ENCODE measurements around the gene IZUMO4. TPM values are rescaled to one million over a fixed set of nuclear protein-coding genes. Genes with fewer than 3 reads are reported as not detected.

The IZUMO4 gene
- total and polyA plus RNA-seq, 10 of the 15 experiments (the other 5 are each of a cell fraction or from before 2014, with no cell fraction given), result 0.53 to 27.1 (median 7.5) TPM

DNA sequence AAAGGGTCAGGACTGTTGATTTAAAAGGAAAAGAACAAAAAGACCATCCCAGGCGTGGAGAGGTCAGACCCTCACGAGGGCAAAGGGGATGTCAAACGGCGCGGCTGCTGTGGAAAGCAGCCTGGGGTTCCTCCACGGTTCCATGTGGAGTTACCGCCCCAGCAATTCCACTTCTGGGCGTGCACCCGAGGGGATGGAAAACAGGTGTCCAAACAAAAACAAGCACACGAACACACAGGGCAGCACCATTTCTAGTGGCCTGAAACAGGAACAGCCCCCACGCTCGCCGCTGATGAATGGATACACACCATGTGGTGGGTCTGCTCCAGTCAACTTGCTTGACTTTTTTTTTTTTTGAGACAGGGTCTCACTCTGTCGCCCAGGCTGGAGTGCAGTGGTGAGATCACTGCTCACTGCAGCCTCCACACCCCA lies 43.4 kb downstream of the IZUMO4 start:
- ATAC-seq (no peak), DNase-seq (ENCODE audit: low read depth, low spot score) (no peak), FAIRE-seq (no peak)
- Histone ChIP-seq H3K27me3 (replicated peaks in 1 of 2; ENCODE audit: control insufficient read depth in 2 of 2, insufficient read depth in 2 of 2, low read length in 1 of 2) (no peaks in the 10 kb centered on the region), H3K79me2 (ENCODE audit: control insufficient read depth, insufficient read depth, low read length) (peaks cover 46% of the 10 kb centered on the region), H3K9ac (ENCODE audit: control insufficient read depth, insufficient read depth, low read length) (no peak overlapping the region), H3K4me3 (no peak overlapping the region), H3K9me3 (replicated peaks; ENCODE audit: control insufficient read depth, insufficient read depth, low read length) (no peaks in the 10 kb centered on the region), H3K4me1 (ENCODE audit: control insufficient read depth, insufficient read depth, low read length) (no peaks in the 10 kb centered on the region; the same call in 1 of the 2 replicates), H3K4me2 (ENCODE audit: control insufficient read depth, insufficient read depth) (no peak overlapping the region), H4K20me1 (ENCODE audit: control insufficient read depth, insufficient read depth) (no peaks in the 10 kb centered on the region), H3K27ac (ENCODE audit: control insufficient read depth, insufficient read depth) (no peak overlapping the region), H2AFZ (ENCODE audit: control insufficient read depth, low read depth, low read length) (no peak overlapping the region), H3K36me3 (ENCODE audit: control insufficient read depth in 2 of 2, insufficient read depth in 2 of 2, low read length in 1 of 2) (peaks cover 23 to 27% of the 10 kb centered on the region in 2 experiments)
- in situ Hi-C loops (cut with MboI) (no loop called here), intact Hi-C loops (cut with micrococcal nuclease; ENCODE audit: unreplicated experiment) (no loop called here)
- BruUV-seq (replicated peaks), result no TSS peak
- ChIA-PET POLR2A (interaction anchor here (0.6 to 0.7 kb wide), 3 partner anchors 11 to 291 kb away, joined by 4 to 8 read pairs (median 8); partner anchors contain the start of genes LSM7 and SPPL2B), RAD21 (ENCODE audit: unreplicated experiment) (no interaction called here), SMC1A (ENCODE audit: uncharacterized antibody, unreplicated experiment) (interaction anchor here (1.4 kb wide), 1 partner anchor 42 kb away, joined by 3 read pairs; no protein-coding TSS in a partner anchor), CTCF (no interaction called here)
- WGBS (ENCODE audit: insufficient coverage, insufficient replicate concordance, low lambda C conversion rate, missing lambda C conversion rate), result 82% methylated on average over 14 of the region's 14 CpGs
- TF ChIP-seq EGR1 (IDR thresholded peaks at IDR 0.05; ENCODE audit: borderline replicate concordance in 1 of 2, low read depth in 2 of 2, low read length in 2 of 2), result no peak
- TF ChIP-seq NR2C2 (IDR thresholded peaks at IDR 0.05; ENCODE audit: borderline replicate concordance, control insufficient read depth, insufficient read length, low read depth), result no peak
- TF ChIP-seq NR2F1 (conservative IDR thresholded peaks at IDR 0.05), result no peak
- no peak for TF ChIP-seq MTA2 (IDR thresholded peaks at IDR 0.05; ENCODE audit: low read depth)
- no peak for TF ChIP-seq TARDBP (IDR thresholded peaks at IDR 0.05; ENCODE audit: borderline replicate concordance)
- TF ChIP-seq SREBF2 (IDR thresholded peaks at IDR 0.05; ENCODE audit: low read length), result no peak
- no peak for TF ChIP-seq BMI1 (IDR thresholded peaks at IDR 0.05; ENCODE audit: borderline replicate concordance)
- no peak for TF ChIP-seq HDAC2 (IDR thresholded peaks at IDR 0.05)
- TF ChIP-seq ZNF217 (IDR thresholded peaks at IDR 0.05), result no peak
- TF ChIP-seq JUND (IDR thresholded peaks at IDR 0.05; ENCODE audit: low read depth, low read length), result no peak
- TF ChIP-seq, protein P1, sequence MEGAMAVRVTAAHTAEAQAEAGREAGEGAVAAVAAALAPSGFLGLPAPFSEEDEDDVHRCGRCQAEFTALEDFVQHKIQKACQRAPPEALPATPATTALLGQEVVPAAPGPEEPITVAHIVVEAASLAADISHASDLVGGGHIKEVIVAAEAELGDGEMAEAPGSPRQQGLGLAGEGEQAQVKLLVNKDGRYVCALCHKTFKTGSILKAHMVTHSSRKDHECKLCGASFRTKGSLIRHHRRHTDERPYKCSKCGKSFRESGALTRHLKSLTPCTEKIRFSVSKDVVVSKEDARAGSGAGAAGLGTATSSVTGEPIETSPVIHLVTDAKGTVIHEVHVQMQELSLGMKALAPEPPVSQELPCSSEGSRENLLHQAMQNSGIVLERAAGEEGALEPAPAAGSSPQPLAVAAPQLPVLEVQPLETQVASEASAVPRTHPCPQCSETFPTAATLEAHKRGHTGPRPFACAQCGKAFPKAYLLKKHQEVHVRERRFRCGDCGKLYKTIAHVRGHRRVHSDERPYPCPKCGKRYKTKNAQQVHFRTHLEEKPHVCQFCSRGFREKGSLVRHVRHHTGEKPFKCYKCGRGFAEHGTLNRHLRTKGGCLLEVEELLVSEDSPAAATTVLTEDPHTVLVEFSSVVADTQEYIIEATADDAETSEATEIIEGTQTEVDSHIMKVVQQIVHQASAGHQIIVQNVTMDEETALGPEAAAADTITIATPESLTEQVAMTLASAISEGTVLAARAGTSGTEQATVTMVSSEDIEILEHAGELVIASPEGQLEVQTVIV (IDR thresholded peaks at IDR 0.05; ENCODE audit: borderline replicate concordance, partially characterized antibody), result no peak
- no peak for TF ChIP-seq BACH1 (IDR thresholded peaks at IDR 0.05; ENCODE audit: borderline replicate concordance)
- TF ChIP-seq RELA (IDR thresholded peaks at IDR 0.05; ENCODE audit: borderline replicate concordance, partially characterized antibody), result no peak
- TF ChIP-seq, protein P2, sequence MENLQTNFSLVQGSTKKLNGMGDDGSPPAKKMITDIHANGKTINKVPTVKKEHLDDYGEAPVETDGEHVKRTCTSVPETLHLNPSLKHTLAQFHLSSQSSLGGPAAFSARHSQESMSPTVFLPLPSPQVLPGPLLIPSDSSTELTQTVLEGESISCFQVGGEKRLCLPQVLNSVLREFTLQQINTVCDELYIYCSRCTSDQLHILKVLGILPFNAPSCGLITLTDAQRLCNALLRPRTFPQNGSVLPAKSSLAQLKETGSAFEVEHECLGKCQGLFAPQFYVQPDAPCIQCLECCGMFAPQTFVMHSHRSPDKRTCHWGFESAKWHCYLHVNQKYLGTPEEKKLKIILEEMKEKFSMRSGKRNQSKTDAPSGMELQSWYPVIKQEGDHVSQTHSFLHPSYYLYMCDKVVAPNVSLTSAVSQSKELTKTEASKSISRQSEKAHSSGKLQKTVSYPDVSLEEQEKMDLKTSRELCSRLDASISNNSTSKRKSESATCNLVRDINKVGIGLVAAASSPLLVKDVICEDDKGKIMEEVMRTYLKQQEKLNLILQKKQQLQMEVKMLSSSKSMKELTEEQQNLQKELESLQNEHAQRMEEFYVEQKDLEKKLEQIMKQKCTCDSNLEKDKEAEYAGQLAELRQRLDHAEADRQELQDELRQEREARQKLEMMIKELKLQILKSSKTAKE (IDR thresholded peaks at IDR 0.05; ENCODE audit: low read depth, poor library complexity, severe bottlenecking), result no peak
- TF ChIP-seq, protein P3, sequence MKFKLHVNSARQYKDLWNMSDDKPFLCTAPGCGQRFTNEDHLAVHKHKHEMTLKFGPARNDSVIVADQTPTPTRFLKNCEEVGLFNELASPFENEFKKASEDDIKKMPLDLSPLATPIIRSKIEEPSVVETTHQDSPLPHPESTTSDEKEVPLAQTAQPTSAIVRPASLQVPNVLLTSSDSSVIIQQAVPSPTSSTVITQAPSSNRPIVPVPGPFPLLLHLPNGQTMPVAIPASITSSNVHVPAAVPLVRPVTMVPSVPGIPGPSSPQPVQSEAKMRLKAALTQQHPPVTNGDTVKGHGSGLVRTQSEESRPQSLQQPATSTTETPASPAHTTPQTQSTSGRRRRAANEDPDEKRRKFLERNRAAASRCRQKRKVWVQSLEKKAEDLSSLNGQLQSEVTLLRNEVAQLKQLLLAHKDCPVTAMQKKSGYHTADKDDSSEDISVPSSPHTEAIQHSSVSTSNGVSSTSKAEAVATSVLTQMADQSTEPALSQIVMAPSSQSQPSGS (IDR thresholded peaks at IDR 0.05; ENCODE audit: low read length), result no peak
- no peak for TF ChIP-seq MXI1 (IDR thresholded peaks at IDR 0.05; ENCODE audit: low read depth, low read length)
- TF ChIP-seq, protein P4, sequence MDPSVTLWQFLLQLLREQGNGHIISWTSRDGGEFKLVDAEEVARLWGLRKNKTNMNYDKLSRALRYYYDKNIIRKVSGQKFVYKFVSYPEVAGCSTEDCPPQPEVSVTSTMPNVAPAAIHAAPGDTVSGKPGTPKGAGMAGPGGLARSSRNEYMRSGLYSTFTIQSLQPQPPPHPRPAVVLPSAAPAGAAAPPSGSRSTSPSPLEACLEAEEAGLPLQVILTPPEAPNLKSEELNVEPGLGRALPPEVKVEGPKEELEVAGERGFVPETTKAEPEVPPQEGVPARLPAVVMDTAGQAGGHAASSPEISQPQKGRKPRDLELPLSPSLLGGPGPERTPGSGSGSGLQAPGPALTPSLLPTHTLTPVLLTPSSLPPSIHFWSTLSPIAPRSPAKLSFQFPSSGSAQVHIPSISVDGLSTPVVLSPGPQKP (IDR thresholded peaks at IDR 0.05; ENCODE audit: low read depth, low read length), result no peak

Data from GM12878 (cell line).